Astrocyte (in vitro differentiated cells and primary cell): ENCODE measurements around the gene ANKDD1B. TPM values are rescaled to one million over a fixed set of nuclear protein-coding genes. Genes with fewer than 3 reads are reported as not detected.

Experiments
- DNase-seq: peaks from one replicate; pipeline ENCODE4 v3.0.0-alpha.2; 2010; ENCODE audit warnings: low read depth
- FAIRE-seq: peaks from 2 replicates; lab custom pipeline; 2011; peaks lifted over from hg19 to GRCh38; lab: Jason Lieb, UNC
- H2AFZ ChIP-seq: 2 replicates; pipeline ENCODE4 v1.6.0; 2012; ENCODE audit warnings: low read depth, low read length, inconsistent platforms
- H3K27ac ChIP-seq: 2 replicates; pipeline ENCODE4 v1.5.1; 2011; ENCODE audit warnings: low read depth, low read length, inconsistent platforms
- H3K27me3 ChIP-seq: 2 replicates; pipeline ENCODE4 v1.6.0; 2011; ENCODE audit warnings: low read length, inconsistent platforms; ENCODE audit not compliant: insufficient read depth
- H3K36me3 ChIP-seq: 2 replicates; pipeline ENCODE4 v1.5.1; 2011; ENCODE audit warnings: low read length, inconsistent platforms; ENCODE audit not compliant: insufficient read depth
- H3K4me1 ChIP-seq: 2 replicates; pipeline ENCODE4 v1.5.1; 2011; ENCODE audit warnings: low read length, inconsistent platforms; ENCODE audit not compliant: insufficient read depth
- H3K4me2 ChIP-seq: 2 replicates; pipeline ENCODE4 v1.6.0; 2012; ENCODE audit warnings: low read length, inconsistent platforms
- H3K4me3 ChIP-seq: 2 replicates; pipeline ENCODE4 v1.5.1; 2011; ENCODE audit warnings: low read depth, mild to moderate bottlenecking, low read length, inconsistent platforms; ENCODE audit not compliant: insufficient read depth
- H3K79me2 ChIP-seq: 2 replicates; pipeline ENCODE4 v1.6.0; 2012; ENCODE audit warnings: mild to moderate bottlenecking, low read length, inconsistent platforms; ENCODE audit not compliant: insufficient read depth
- H3K9ac ChIP-seq: 2 replicates; pipeline ENCODE4 v1.6.0; 2012; ENCODE audit warnings: mild to moderate bottlenecking, low read length, inconsistent platforms
- H3K9me3 ChIP-seq: 2 replicates; pipeline ENCODE4 v1.5.1; 2012; ENCODE audit warnings: low read depth, mild to moderate bottlenecking, low read length, inconsistent platforms; ENCODE audit not compliant: insufficient read depth
- H4K20me1 ChIP-seq: 2 replicates; pipeline ENCODE4 v1.6.0; 2012; ENCODE audit warnings: low read length, inconsistent platforms; ENCODE audit not compliant: insufficient read depth
- H3K27ac Mint-ChIP-seq: one replicate; pipeline ENCODE4 v1.8.0; 2021; ENCODE audit warnings: mild to moderate bottlenecking, mixed read lengths; ENCODE audit not compliant: unreplicated experiment
- H3K27me3 Mint-ChIP-seq: one replicate; pipeline ENCODE4 v1.8.0; 2021; ENCODE audit warnings: low read depth, mixed read lengths; ENCODE audit not compliant: unreplicated experiment
- H3K36me3 Mint-ChIP-seq: one replicate; pipeline ENCODE4 v1.8.0; 2021; ENCODE audit warnings: low read depth, mixed read lengths; ENCODE audit not compliant: unreplicated experiment
- H3K4me1 Mint-ChIP-seq: one replicate; pipeline ENCODE4 v1.8.0; 2021; ENCODE audit warnings: low read depth, mixed read lengths; ENCODE audit not compliant: unreplicated experiment
- H3K4me3 Mint-ChIP-seq: one replicate; pipeline ENCODE4 v1.8.0; 2021; ENCODE audit warnings: mild to moderate bottlenecking, moderate library complexity, mixed read lengths; ENCODE audit not compliant: unreplicated experiment
- H3K9me3 Mint-ChIP-seq: one replicate; pipeline ENCODE4 v1.8.0; 2021; ENCODE audit warnings: mild to moderate bottlenecking, mixed read lengths; ENCODE audit not compliant: unreplicated experiment
- EZH2 ChIP-seq: IDR thresholded peaks from 2 replicates; pipeline ENCODE4 v1.6.1; 2012; ENCODE audit warnings: mild to moderate bottlenecking, low read length, inconsistent platforms; ENCODE audit not compliant: insufficient read depth
- total RNA-seq: library from RNA; stranded (reverse); gene quantifications from 2 replicates; pipeline ENCODE4 v1.2.1, GENCODE V29; 2021
- TF ChIP-seq, protein P1 (sequence below): IDR thresholded peaks from 2 replicates; pipeline ENCODE4 v1.5.1; 2011; ENCODE audit warnings: low read depth, mild to moderate bottlenecking, inconsistent platforms, low read length, moderate library complexity; ENCODE audit not compliant: insufficient read depth

ANKDD1B gene
- total RNA-seq, 1 donor from 2014 or later = 0.59 TPM

DNA sequence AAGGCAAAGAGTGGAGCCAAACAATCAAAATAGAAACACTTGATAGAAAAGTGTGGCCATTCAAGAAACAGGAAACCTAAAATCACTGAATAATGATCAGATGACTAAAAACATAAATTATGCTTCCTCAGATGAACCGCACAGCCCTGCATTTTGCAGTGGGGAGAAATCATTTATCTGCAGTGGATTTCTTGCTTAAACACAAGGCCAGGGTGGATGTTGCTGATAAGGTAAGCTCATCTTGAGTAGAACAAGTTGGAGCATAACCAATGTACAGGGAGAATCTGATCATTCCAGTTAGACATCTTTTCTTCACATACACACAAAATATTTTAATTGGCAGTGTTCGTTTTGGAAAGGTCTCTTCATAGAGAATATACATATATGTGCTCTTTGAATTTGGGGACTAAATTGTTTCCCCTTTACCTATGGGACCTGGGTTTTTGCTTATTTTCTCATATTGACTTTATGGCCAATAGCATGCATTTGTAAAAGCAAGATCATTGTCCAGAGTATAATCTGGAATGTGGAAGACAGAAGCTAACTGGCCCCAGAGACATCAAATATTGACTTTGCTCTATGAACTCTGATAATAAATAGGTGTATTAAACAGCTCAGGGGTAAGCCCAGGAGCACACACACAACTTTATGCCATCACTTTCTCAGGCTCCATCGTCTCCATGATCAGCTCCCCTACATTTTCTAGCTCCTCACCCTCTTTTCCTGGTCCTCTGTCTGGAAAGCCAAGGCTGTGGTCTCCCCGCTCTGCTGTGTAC lies 9.1 kb downstream of the ANKDD1B start:
- H3K4me3 Mint-ChIP-seq = no peak overlapping the region
- peaks cover 28% of the 10 kb centered on the region for H3K4me1 Mint-ChIP-seq
- Histone ChIP-seq H3K36me3 (no peaks in the 10 kb centered on the region), H3K27ac (no peak overlapping the region), H4K20me1 (no peaks in the 10 kb centered on the region), H3K27me3 (no peaks in the 10 kb centered on the region), H3K4me2 (no peak overlapping the region), H3K9me3 (no peaks in the 10 kb centered on the region), H3K4me3 (no peak overlapping the region), H3K79me2 (no peaks in the 10 kb centered on the region), H2AFZ (no peak overlapping the region), H3K4me1 (peaks cover 19% of the 10 kb centered on the region), H3K9ac (no peak overlapping the region)
- H3K36me3 Mint-ChIP-seq = no peaks in the 10 kb centered on the region
- no peak for DNase-seq
- no peaks in the 10 kb centered on the region for H3K27me3 Mint-ChIP-seq
- FAIRE-seq = no peak
- no peak for TF ChIP-seq EZH2
- TF ChIP-seq, protein P1, sequence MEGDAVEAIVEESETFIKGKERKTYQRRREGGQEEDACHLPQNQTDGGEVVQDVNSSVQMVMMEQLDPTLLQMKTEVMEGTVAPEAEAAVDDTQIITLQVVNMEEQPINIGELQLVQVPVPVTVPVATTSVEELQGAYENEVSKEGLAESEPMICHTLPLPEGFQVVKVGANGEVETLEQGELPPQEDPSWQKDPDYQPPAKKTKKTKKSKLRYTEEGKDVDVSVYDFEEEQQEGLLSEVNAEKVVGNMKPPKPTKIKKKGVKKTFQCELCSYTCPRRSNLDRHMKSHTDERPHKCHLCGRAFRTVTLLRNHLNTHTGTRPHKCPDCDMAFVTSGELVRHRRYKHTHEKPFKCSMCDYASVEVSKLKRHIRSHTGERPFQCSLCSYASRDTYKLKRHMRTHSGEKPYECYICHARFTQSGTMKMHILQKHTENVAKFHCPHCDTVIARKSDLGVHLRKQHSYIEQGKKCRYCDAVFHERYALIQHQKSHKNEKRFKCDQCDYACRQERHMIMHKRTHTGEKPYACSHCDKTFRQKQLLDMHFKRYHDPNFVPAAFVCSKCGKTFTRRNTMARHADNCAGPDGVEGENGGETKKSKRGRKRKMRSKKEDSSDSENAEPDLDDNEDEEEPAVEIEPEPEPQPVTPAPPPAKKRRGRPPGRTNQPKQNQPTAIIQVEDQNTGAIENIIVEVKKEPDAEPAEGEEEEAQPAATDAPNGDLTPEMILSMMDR = no peak
- H3K27ac Mint-ChIP-seq = no peak overlapping the region
- no peaks in the 10 kb centered on the region for H3K9me3 Mint-ChIP-seq

DNA sequence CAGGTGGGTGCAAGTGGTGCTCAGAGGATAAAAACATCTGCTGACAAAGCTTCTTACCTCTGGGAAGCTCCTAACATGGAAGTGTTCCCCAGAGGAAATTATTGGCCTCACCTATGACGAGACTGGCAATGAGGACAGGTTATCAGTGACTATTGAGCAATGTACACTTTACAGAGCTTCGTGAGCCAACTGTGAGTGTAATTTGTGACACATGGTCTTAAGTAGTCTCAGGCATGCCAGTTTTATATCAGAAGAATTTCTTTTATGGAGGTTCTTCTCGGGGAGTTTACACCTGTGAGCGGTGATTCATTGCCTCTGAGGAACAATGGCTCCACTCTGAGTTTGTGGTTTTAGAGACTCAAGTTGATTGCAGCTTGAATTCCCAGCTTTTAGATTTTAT lies 11.3 kb downstream of the ANKDD1B start:
- no peaks in the 10 kb centered on the region for H3K36me3 ChIP-seq
- H3K27ac ChIP-seq = no peak overlapping the region
- no peak overlapping the region for H3K4me3 ChIP-seq
- TF ChIP-seq, protein P1 = no peak
- TF ChIP-seq EZH2 = no peak
- no peaks in the 10 kb centered on the region for H4K20me1 ChIP-seq
- peak; percentile 73 for DNase-seq
- H3K4me2 ChIP-seq = no peak overlapping the region
- Mint-ChIP-seq H3K27me3 (no peaks in the 10 kb centered on the region), H3K36me3 (no peaks in the 10 kb centered on the region), H3K27ac (no peak overlapping the region), H3K4me3 (no peak overlapping the region), H3K4me1 (peaks cover 12% of the 10 kb centered on the region), H3K9me3 (no peaks in the 10 kb centered on the region)
- H3K9me3 ChIP-seq = no peaks in the 10 kb centered on the region
- peak; percentile 26 for FAIRE-seq
- peaks cover 6% of the 10 kb centered on the region for H3K4me1 ChIP-seq
- H3K27me3 ChIP-seq = no peaks in the 10 kb centered on the region
- no peak overlapping the region for H3K9ac ChIP-seq
- H2AFZ ChIP-seq = no peak overlapping the region
- no peaks in the 10 kb centered on the region for H3K79me2 ChIP-seq

DNA sequence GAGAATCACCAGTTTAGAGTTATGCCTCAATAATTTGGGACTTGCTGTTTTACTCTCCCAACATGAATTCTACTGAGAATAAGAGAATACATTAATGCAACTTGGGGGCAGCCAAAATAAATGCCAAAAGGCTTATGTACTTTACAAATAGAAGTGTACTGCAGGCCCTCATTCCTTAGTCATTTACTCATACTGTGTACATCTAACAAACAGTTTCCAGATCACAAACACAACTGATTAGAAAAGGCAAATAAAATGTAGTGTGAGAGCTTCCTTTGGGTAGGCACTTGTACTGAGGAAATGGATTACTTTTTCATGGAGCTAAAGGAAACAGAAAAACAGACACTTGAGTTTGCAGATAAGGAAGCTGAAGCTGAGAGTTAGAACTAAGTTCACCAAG lies 12.6 kb downstream of the ANKDD1B start:
- Mint-ChIP-seq H3K4me1 (peaks cover 8% of the 10 kb centered on the region), H3K27me3 (no peaks in the 10 kb centered on the region), H3K27ac (no peak overlapping the region), H3K4me3 (no peak overlapping the region), H3K9me3 (no peaks in the 10 kb centered on the region), H3K36me3 (no peaks in the 10 kb centered on the region)
- Histone ChIP-seq H3K4me1 (peaks cover 3% of the 10 kb centered on the region), H3K79me2 (no peaks in the 10 kb centered on the region), H3K27me3 (no peaks in the 10 kb centered on the region), H2AFZ (no peak overlapping the region), H3K4me3 (no peak overlapping the region), H3K36me3 (no peaks in the 10 kb centered on the region), H3K27ac (no peak overlapping the region), H3K9me3 (no peaks in the 10 kb centered on the region), H4K20me1 (no peaks in the 10 kb centered on the region), H3K9ac (no peak overlapping the region), H3K4me2 (no peak overlapping the region)
- DNase-seq = no peak
- no peak for FAIRE-seq
- TF ChIP-seq EZH2 = no peak
- TF ChIP-seq, protein P1 = no peak
